GM08714 (cell line): ENCODE measurements around the gene PRXL2B.
"Not testable (repeated sequence)": the region's sequence is repeated elsewhere in the genome, so short reads cannot be mapped to it uniquely, and the experiment has no call there.

Experiments
- H3K4me3 ChIP-seq: fragments of 200-500 bp; sonication (Bioruptor generic); 2 replicates; pipeline ENCODE4 v1.5.1; 2014; ENCODE audit warnings: mild to moderate bottlenecking, low read length, inconsistent platforms
- ZNF274 ChIP-seq: IDR thresholded peaks from 2 replicates; pipeline ENCODE4 v1.6.1; 2012; ENCODE audit warnings: mild to moderate bottlenecking, low read depth, low read length

Gene PRXL2B

DNA sequence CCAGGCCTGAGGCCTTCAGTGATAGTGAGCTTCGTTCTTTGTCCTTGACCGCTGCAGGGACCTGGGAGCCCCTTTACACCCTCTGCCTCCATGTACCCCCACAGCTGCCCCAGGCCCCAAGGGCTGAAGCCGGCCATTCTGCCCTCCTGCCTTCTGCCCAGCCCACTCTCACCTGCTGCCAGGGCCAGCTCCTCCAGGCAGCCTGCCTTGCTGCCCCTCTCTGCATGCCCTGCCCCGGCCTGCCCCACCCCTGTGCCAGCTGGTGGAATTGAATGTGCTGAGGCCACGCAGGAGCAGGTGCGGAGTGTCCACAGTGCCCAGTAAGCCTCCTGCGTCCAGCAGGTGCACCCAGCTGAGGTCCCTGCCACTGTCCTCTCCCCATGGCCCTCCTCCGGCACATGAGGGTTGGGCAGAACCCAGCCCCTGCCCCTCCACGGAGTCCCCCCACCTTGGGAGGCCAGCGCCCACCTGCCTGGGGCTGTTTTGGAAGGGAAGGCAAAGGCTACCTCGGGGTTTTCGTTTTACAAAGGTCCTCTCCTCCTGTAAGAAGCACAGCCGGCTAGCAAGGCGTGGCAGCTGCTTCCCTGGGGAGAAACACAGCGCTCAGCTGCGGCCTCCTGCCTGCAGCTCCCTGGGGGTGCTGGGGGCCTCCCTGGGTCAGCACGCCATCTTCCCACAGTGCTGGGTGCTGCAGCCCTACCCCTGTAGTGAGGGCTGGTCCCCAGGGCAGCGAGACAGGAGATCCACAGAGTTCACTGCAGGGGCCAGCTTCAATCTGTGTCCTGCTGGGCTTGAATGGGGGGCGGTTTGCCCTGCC, 25.3 kb downstream of the PRXL2B start:
- TF ChIP-seq ZNF274 = no peak
- no peak overlapping the region for H3K4me3 ChIP-seq

DNA sequence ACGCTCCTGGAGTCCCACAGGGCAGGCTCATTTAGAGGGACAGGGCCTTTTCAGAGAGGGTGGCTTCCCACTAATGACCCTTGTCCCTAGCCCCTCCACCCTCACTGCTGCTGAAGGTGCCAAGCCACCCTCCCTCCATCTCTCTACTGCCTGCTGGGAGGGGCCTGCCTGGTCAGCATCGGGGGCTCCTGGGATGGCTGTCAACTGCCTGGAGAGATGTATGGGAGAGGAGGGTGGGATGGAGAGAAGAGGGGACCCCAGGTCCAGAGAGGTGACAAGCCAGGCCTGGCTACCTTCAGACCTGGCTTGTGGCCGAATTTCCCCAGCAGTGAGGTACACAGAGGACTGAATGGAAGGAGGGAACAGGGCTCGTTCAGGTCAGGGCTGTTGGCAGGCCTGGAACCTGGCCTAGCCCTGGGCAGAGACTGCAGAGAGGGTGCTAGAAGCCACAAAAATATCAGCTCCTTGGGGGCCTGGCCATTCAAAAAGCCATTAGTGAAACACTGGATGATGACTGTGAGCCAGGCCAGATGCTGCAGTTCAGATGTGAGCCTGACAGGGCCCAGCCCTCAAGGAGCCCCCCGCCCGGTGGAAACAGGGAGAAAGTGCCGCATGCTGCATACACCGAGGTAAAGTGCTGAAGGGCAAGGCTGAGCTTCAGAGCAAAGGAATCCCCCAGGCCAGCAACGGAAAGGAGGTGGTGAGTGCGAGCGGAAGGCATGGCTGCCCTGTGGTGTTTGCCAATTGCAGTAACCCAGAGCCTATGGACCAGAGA, 26.2 kb downstream of the PRXL2B start:
- no peak for TF ChIP-seq ZNF274
- H3K4me3 ChIP-seq = no peak overlapping the region

DNA sequence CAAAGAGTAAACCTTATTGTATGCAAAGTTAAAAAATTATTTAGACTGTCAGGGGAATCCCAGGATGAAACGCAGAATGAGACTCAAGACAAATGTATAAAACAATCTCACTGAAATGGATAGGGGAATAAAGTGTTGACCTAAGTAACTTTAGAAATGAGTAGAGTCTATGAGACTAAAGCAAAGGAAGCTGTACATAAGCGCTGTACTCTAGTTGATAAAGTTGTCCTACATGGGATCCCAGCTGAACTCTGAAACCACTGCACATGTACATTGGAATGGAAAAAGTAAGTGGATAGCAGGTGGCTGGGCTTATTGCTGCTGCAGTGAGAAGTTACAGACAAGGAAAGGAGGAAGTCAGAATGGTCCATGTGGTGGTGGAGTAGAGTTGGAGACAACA, 27.6 kb downstream of the PRXL2B start:
- no peak for TF ChIP-seq ZNF274
- no peak overlapping the region for H3K4me3 ChIP-seq

DNA sequence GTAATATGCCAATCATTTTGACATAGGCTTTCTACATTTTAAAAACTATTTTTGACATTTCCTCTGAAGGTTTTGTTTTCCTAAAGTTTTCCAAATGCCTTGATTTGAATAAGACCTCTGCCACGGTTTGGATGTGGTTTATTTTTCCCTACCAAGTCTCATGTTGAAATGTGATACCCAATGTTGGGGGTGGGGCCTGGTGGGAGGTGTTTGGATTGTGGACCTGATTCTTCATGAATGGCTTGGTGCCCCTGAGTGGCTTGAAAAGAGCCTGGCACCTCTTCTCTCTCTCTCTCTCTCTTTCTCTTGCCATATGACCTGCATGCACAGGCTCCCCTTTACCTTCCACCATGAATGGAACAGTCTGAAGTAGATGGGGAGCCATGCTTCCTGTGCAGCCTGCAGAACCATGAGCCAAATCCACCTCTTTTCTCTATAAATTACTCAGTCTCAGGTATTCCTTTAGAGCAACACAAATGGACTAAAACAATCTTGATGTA, 31.4 kb downstream of the PRXL2B start:
- H3K4me3 ChIP-seq = no peak overlapping the region
- TF ChIP-seq ZNF274 = no peak

DNA sequence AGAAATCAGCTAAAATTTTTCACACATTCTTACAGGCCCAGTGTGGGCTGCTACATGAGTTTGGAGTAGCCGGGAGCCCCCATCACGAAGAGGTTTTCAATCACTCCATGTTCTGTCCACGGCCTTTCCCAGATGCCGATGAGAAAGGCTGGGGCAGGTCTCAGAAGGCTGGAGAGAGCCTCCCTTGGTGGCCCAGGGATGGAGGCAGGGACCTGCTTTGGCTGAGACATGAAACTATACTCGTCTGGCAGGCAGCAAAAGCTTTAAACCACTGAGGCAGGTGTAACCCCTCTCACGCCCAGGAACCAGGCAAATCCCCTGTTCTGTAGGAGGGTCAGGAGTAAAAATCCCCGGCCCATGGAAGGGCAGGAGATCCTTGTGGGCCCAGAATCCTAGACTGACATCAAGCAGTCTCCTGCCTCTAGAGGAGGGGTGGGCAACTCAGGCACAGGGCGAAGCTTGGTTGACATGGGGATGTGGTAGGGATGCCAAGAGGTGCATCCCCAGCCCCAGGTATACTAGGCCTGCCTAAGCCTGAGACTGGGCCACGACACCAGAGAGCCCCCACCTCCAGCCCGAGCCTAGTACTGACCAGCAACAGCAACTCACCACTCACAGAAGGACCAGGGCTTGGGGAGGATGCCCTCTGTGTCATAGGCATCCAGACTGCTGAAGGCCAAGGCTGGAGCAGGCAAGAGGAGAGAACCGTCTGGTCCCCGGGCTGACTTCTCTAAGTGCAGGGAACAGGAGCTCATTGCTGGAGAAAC, 37.2 kb downstream of the PRXL2B start:
- no peak overlapping the region for H3K4me3 ChIP-seq
- TF ChIP-seq ZNF274 = no peak

DNA sequence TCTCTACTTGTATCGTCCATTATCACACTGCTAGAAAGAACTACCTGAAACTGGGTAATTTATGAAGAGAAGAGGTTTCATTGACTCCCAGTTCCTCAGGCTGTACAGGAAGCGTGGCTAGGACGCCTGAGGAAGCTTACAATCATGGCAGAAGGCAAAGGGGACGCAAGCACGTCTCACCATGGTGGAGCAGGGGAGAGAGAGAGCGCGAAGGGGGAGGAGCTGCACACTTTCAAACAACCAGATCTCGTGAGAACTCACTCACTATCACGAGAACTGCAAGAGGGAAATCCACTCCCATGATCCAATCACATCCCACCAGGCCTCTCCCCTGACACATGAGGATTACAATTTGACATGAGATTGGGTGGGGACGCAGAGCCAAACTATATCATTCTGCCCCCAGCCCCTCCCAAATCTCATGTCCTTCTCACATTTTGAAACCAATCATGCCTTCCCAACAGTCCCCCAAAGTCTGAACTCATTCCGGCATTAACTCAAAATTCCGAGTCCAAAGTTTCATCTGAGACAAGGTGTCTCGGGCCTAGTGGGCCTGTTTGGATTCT, 38.2 kb downstream of the PRXL2B start:
- no peak overlapping the region for H3K4me3 ChIP-seq
- no peak for TF ChIP-seq ZNF274

DNA sequence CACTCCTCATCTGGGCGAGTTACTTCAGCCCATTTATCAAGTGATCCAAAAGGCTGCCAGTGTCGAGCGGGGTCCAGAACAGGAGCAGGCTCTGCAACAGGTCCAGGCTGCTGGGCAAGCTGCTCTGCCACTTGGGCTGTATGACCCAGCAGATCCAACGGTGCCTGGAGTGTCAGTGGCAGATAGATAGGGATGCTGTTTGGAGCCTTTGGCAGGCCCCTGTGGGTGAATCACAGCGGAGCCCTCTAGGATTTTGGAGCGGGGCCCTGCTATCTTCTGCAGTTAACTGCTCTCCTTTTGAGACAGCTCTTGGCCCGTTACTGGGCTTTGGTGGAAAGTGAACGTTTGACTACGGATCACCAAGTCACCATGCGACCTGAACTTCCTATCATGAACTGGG, 38.7 kb downstream of the PRXL2B start:
- no peak overlapping the region for H3K4me3 ChIP-seq
- no peak for TF ChIP-seq ZNF274

DNA sequence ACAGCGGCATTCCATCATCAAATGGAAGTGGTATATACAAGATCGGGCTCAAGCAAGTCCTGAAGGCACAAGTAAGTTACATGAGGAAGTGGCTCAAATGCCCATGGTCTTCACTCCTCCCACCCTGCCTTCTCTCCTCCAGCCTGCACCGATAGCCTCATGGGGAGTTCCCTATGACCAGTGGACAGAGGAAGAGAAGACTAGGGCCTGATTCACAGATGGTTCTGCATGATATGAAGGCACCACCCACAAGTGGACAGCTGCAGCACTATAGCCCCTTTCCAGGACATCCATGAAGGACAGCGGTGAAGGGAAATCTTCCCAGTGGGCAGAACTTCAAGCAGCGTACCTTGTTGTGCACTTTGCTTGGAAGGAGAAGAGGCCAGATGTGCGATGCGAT, 39.2 kb downstream of the PRXL2B start:
- H3K4me3 ChIP-seq = not testable (repeated sequence)

DNA sequence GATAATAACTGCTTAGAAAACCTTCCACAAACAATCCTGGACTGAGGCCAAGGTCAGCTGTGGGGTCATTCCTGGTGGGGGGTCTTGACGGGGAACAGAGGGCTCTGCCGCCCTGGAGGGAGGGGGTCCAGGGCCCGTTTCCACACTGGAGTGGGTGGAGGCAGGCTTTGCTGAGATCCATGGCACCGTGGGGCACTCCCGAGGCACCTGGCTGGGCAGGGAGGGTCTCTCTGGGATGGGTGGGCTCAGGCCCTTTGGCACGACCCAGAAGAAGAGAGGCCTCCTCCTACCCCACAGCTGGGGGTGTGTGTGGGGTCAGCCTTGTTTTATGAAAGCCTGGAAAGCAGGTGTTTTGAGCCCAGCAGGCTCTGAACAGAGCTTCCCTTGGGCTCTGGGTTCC, 41.2 kb downstream of the PRXL2B start:
- no peak overlapping the region for H3K4me3 ChIP-seq
- TF ChIP-seq ZNF274 = no peak

DNA sequence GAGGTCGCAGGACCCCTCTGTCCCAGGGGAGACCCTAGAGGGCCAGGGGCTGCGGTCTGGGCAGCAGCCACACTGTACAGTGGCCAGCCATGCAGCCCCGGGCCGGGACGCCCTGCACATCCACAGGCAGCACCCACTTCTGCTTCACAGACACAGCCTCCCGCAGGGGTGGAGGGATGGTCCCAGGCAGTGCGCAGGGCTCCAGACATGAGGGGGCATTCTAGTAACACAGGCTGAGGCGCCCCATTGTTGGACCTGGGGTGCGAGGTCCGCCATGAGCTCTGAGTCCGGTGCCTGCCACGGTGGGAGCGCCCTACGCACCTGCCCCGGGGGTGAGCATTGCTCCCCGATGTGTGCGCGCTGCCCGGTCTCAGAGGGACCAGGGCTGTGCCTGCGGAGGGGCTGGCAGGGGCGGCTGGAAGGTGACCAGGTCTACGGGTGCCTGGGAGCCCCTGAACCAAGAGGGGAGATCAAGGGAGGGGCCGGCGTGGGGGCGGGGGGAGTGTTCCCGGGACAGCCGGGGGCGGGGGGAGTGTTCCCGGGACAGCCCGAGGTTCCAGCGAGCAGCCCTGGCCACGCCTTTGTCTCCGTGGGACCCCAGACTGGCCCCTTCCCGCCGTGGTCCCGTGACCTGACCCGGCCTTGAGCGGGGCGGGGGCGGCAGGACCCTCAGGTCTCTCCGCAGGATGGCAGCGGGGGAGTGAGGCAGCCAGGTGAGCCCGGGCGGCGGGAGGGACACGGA, 41.8 kb downstream of the PRXL2B start:
- TF ChIP-seq ZNF274 = no peak
- H3K4me3 ChIP-seq = no peak overlapping the region

DNA sequence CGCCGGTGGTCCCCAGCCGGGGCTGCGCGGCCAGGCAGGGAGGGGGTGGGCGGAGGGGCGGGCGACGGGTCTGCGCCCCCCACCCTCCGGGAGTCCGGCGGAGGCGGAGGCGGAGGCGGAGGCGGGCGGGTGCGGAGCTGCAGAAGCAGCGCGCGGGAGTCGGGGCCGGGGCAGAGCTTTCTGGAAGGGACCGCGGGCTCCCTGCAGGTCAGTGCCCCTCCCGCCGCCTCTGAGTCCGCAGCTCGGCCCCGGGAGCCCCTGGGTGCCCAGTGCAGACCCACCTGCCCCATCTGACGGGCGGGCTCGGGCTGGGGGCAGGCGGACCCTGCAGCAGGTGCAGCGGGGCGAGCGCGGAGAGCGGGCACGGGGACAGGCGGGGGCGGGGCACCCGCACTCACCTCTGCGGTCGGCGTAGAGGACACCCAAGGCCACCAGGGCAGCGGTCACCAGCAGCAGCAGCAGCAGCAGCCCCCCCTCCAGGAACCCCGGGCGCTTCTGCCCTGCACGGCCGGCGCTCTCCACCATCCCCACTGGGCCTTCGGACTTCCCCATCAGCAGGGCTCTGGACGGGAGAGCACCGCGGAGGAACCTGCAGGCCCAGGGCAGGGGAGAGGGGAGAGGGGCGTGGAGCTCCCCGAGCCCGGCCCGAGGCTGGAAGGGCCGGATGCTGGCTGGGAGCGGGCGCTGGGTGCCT, 42.5 kb downstream of the PRXL2B start:
- no peak for TF ChIP-seq ZNF274
- no peak overlapping the region for H3K4me3 ChIP-seq

DNA sequence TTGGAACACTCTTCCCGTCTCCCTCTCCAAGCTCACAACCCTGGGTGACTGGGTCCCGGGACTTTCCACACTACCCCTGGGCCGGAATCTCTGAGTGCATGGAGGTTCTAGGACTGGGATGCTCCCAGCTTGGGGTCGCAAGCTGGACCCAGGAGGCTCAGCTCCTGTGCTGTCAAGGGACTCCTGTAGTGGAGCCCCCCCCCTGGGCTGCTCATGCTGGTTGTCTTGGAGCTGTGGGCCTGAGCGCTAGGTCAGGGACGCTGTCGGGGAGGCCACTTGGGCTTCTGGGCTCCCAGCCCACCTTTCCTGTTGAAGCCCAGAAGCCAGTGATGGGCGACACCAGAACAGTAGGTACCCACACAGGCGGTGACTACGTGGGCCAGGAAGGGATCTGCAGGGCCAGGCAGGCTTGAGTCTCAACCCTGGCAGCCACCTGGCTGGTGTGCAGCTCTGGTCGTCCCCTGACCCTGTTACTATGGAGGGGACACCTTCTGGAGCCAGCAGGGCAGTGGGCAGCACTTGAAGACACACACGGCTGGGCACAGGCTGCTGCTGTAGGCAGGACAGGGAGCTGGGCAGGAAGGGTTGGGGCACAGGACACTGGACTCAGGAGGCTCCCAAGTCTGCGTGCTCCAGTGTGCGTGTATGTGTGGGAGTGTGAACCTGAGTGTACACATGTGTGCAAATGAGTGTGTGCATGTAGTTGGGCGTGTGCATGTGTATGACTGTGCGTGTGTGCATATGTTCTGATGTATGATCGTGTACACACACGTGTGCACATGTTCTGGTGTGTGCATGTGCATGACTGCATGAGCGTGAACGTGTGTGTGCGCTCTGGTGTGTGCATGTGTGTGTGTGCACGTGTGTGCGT, 43.3 kb downstream of the PRXL2B start:
- TF ChIP-seq ZNF274 = no peak
- H3K4me3 ChIP-seq = no peak overlapping the region
